Skin of body (tissue), 2 donors: ENCODE data around the gene ADARB1. TPM values are rescaled to one million over a fixed set of nuclear protein-coding genes. Genes with fewer than 3 reads are reported as not detected.
A peak's percentile ranks its signal among the peaks of the same experiment; 100 is the strongest.
"Not testable (repeated sequence)": the region's sequence is repeated elsewhere in the genome, so short reads cannot be mapped to it uniquely, and the experiment has no call there.

Source experiments
- DNase-seq: peaks from one replicate; lab custom pipeline; 2025; lab: John Stamatoyannopoulos, UW
- total RNA-seq: library from RNA; depleted of rRNA; stranded (reverse); fragments of >200 nt; gene quantifications from one replicate; pipeline ENCODE4 v1.2.3, GENCODE V29; 2014

The ADARB1 gene
- total RNA-seq = 28.3 TPM

GRCh38 chr21:45074048-45074817 lies at the start of gene ADARB1:
TSS of gene ADARB1 (plus strand) at chr21:45074580. CDS start at chr21:45171657, 97,077 bp downstream.
- DNase-seq = no peak

DNA sequence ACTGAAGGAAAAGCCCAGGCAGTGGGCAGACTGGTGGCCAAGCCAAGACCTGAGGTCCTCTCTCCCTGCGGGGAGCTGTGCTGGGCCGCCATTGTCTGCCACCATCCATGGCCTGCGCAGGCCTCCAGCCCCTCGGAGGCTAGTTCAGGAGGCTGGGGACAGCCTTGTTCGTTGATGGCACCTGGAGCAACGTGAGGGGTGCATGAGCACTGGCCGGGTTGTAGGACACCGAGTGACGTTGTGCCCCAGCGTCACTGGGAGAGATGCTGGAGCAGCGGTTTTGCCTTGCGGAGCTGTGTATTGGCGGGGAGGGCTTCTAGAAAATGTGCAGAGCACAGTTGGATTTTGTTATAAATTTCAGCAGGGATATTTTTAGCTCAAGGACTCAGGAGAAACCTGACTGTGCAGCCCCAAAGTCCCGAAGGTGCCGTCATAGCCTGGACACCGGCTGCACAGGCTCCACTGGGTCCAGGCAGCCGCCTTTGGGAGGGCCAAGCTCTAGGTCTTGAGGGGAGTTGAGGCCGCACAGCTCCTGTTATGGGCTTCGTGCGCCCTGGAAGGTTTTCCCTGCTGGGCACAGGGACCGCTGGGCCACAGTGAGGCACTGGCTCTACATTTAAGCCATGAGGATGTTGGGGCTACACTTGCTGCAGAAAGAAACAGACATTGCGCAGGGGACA lies 48.2 kb upstream of the ADARB1 start:
- no peak for DNase-seq

DNA sequence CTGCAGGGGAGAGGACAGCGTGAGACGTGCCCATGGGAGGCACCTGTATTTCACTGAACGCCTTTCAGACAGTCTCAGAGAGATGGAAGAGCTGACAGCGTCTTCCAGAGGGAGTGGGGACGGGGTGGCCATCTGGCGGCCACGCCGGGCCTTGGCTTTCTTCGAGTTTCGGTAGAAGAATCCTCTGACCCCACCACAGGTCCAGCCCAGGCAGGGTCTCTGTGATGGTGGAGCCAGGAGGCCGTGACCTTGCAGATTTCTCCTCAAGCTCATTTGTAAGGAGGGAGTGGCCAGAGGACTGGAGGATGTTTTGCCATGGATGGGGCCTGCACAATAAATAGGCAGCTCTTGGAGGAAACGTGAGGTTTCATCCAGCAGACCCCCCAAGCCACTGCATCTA lies 47.6 kb upstream of the ADARB1 start:
- DNase-seq = no peak

DNA sequence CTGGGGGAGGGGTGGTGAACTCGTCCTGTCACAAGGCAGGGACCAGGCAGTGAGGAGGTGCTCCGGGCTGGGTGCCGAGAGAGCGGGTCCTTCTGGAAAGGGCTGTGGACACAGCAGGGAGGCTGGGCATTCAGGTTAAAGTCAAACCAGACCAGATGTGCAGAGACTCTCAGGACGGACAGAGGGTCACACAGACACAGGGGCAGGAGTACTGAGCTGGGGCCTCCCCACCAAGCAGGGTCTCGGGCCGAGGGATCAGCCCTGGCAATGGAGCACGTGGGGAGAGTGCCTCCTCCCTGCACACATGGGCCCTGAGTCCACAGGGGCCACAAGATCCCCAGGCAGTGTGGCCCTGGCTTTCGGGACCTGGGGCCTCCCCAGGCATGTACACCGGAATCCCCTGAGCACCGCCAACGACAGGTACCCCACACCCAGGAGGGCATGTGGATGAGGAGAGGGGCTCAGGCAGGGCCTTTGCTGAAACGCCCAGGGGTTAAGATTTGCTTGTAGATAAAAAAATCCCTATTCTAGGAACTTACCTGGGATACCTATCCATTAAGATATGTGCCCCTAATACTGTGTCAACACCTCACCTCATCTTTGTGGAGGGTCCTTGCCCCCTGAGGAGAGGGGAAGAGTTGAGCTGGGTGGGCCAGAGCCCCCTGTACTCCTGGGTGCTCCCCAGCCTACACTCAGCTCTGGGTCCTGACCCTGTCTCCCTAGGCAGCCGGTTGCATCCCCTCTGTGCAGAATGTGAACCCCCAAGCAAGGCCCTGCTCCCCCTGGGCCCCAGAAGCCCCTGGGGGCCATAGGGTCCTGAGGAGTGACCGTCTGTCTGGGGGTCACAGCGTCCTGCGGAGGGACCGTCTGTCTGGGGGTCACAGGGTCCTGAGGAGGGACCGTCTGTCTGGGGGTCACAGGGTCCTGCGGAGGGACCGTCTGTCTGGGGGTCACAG lies 46.9 kb upstream of the ADARB1 start:
- no peak for DNase-seq

DNA sequence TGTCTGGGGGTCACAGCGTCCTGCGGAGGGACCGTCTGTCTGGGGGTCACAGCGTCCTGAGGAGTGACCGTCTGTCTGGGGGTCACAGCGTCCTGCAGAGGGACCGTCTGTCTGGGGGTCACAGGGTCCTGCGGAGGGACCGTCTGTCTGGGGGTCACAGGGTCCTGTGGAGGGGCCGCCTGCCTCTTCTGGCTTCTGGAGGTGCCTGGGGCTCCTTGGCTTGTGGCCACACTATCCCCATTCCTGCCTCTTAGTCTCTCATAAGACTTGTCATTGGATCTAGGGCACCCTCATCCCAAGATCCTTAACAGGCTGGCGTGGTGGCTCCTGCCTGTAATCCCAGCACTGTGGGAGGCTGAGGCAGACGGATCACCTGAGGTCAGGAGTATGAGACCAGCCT lies 45.7 kb upstream of the ADARB1 start:
- not testable (repeated sequence) for DNase-seq

GRCh38 chr21:45029298-45029947 lies 45.0 kb upstream of the ADARB1 start:
- DNase-seq = peak; percentile 49

DNA sequence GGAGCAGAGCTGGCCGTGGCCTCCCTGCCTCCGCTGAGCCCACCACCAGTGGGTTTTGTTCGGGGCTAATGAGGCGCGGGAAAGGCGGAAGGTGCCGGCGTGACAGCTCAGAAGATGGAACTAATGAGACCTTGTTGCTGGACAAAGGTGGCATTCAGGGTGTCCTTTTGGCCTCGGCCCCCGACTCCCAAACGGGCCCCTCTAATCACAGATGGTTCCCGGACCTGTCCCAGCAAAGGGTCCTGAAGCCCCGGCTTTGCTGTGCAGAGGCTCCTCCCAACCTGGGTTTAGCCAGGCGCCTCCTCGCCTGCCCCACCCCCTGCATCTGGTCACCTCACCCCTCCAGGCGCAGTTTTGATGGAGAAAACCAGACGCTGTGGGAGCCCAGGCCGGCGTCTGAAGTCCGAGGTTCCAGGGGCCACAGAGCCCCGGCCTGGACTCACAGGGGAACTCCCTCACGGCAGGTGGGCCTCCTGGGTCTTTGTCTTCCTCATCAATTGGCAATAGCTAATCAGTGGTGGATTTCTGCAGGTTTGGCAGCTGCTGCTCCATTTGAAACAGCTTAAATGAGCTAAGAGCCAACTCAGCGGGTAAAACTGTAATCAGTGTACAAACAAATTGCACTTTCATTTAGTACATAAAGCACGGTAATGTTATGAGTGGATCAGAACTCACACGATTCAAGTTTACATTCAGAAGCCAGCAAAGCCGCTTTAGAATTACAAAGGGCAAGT lies 44.3 kb upstream of the ADARB1 start:
- DNase-seq = no peak

DNA sequence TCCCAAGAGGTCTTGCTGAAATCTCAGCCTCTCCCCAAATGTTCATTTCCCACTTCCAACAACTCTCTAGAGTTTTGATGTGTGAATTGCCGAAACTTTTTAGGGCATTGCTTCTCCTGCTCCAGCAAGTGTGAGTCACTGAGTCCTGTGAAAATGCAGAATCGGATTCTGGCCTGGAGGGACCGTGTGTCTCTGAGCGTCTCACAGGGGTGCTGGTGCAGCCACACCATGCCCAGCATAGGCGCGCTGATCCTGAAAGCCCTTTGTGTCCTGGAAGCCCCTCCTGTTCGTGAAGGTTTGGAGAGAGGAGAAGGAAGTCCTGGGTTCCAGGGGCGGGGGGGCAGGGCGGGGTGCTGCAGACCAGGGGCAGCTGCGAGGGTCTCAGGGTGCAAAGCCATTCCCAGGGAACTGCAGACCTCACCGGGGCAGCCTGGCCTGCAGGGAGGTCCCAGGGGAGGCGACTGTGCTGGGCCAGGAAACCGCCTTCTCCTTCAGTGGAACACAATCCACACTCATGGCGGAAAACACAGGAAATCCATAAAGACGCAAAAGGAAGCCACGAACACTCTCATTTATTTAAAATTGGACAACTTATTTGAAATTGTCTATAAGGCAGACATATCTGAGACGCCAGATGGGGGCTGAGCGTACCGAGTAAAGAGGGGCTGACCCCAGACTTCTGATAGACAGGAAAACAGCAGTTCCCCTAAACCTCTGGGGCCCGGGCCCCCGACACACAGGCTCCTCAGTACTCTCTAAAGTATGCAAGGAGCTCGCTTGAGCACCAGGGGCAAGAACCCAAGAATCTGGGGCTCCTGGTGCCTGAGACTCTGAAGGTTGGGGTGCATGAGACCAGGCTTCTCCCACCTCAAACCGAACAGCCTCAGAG lies 43.5 kb upstream of the ADARB1 start:
- DNase-seq = no peak

GRCh38 chr21:45031571-45032191 lies 42.7 kb upstream of the ADARB1 start:
- no peak for DNase-seq

DNA sequence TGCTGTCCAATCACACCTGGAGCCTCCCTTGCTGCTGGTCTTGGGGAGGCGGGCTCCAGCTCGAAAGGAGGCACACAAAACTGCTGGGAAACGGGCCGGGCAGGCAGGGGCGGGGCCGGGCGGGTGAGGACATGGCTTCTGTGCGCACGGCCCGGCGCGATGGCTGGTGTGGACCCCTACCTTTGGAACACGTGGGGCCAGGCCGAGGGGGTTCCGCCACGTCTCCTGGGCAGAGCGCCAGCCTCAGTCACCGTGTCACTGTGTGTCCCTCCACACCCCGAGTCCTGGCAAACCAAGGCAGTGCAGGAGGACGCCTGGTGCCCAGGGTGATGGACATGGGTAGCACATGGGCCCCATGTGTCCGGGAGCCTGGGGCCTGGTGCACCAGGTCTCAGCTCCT lies 42.0 kb upstream of the ADARB1 start:
- DNase-seq = no peak

GRCh38 chr21:45032977-45033710 lies 41.2 kb upstream of the ADARB1 start:
- peak; percentile 16 for DNase-seq

GRCh38 chr21:45033791-45034555 lies 40.4 kb upstream of the ADARB1 start:
- DNase-seq = peak; percentile 78

DNA sequence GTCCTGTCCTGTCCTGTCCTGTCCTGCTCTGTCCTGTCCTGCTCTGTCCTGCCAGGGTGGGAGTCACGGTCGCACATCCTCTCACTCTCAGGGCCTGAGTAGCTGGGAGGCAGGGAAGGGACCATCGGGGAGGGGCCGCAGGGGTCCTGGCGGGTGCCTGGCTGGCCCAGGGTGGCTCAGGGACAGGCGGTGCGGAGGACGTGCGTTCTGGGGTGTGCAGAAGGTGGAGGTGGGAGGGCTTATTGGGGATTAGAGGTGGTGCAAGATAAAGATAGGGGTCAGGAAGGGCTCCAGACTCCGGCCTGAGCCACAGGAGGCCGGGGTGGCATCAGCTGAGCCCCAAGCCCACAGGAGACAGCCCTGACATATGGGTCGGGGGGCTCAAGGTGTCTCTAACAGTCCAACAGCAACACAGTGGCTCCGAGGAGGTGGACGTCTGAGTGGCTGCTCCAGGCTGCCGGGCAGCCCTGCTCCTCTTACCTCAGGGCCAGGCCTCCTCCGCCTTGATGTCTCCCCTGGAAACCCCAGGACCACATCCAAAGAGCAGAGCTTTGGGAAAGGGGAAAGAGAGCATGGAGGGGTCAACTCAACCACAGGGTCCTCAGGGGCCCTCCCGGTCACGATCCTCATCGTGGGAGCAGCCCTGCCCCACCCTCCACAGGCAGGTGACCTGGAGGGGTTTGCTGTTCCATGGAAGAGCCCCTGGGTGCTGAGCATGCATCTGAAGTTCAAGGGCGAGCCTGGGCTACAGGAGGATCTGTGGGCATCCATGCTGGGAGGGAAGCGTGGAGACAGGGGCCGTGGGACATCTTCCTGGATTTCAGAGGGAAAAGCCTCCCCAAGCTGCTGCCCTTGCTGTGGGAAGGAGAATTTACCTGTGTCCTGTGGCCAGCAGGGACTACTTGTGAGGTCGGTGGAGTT lies 39.6 kb upstream of the ADARB1 start:
- DNase-seq = no peak

- no peak for DNase-seq
Observed at GRCh38 chr21:45035477-45035848, 38.9 kb upstream of the ADARB1 start.

- DNase-seq = no peak
Observed at GRCh38 chr21:45036630-45037029, 37.8 kb upstream of the ADARB1 start.

GRCh38 chr21:45037986-45038385 lies 36.4 kb upstream of the ADARB1 start:
- DNase-seq = no peak
